ENCODE data around the gene ADCY5.

Gene ADCY5

GRCh38 chr3:123385981-123386380 lies 62.9 kb downstream of the ADCY5 start:
- WGBS, 2 donors (ENCODE audit: extremely low coverage in 2 of 2, insufficient read length in 2 of 2, insufficient replicate concordance in 1 of 2): no CpG with 5 or more reads among the region's 8 CpGs
- no peak overlapping the region for H3K23ac ChIP-seq (ENCODE audit: low read depth, low read length, poor library complexity)
- no peak overlapping the region for H2BK120ac ChIP-seq (ENCODE audit: low read depth, low read length)
- no peak overlapping the region for H4K8ac ChIP-seq (ENCODE audit: low read depth, low read length)
- H4K91ac ChIP-seq (ENCODE audit: low read depth, low read length, poor library complexity): no peak overlapping the region
- no peak overlapping the region for H2BK12ac ChIP-seq (ENCODE audit: low read length)
- no peak overlapping the region for H3K4me3 ChIP-seq (ENCODE audit: low read length in 2 of 2)
- no peaks in the 10 kb centered on the region for H3K79me1 ChIP-seq (ENCODE audit: low read depth, low read length)
- H2AFZ ChIP-seq (ENCODE audit: low read length): no peak overlapping the region
- no peaks in the 10 kb centered on the region for H3K9me3 ChIP-seq (replicated peaks in 1 of 2; ENCODE audit: control insufficient read depth in 2 of 2, insufficient read depth in 1 of 2, low read depth in 1 of 2, low read length in 2 of 2)
- H3K9ac ChIP-seq (ENCODE audit: low read depth, low read length, poor library complexity): no peak overlapping the region
- no peak overlapping the region for H3K27ac ChIP-seq (replicated peaks; ENCODE audit: low read length)
- no peak overlapping the region for H3K4ac ChIP-seq (ENCODE audit: low read length)
- peaks cover 6 to 11% of the 10 kb centered on the region in 2 donors for H3K4me1 ChIP-seq (ENCODE audit: control insufficient read depth in 2 of 2, insufficient read depth in 1 of 2, low read depth in 1 of 2, low read length in 2 of 2)
- H2BK5ac ChIP-seq (ENCODE audit: low read length): no peak overlapping the region
- no peak overlapping the region for H2AK5ac ChIP-seq (ENCODE audit: low read depth, low read length)
- no peak for DNase-seq (ENCODE audit: low spot score)
- peaks cover 0 to 18% (median 0%) of the 10 kb centered on the region in 3 experiments for H3K27me3 ChIP-seq (ENCODE audit: control insufficient read depth in 3 of 3, insufficient read depth in 3 of 3, low read depth in 1 of 3, low read length in 3 of 3)
- no peak overlapping the region for H3K14ac ChIP-seq (ENCODE audit: low read length)
- H3K36me3 ChIP-seq (replicated peaks in 1 of 2; ENCODE audit: control insufficient read depth in 2 of 2, insufficient read depth in 2 of 2, low read length in 2 of 2): no peaks in the 10 kb centered on the region
- no peak overlapping the region for H3K4me2 ChIP-seq (ENCODE audit: insufficient read depth, low read length, poor library complexity, severe bottlenecking)
- H2BK15ac ChIP-seq (ENCODE audit: low read length): peak overlapping the region; percentile 47
- peak overlapping the region; percentile 49 for H3K18ac ChIP-seq (ENCODE audit: low read length)

GRCh38 chr3:123385499-123385898 lies 63.4 kb downstream of the ADCY5 start:
- H3K18ac ChIP-seq (ENCODE audit: low read length): no peak overlapping the region
- no peak overlapping the region for H2BK5ac ChIP-seq (ENCODE audit: low read length)
- H2BK12ac ChIP-seq (ENCODE audit: low read length): no peak overlapping the region
- H3K14ac ChIP-seq (ENCODE audit: low read length): no peak overlapping the region
- no peak overlapping the region for H3K4me2 ChIP-seq (ENCODE audit: insufficient read depth, low read length, poor library complexity, severe bottlenecking)
- no peak overlapping the region for H4K8ac ChIP-seq (ENCODE audit: low read depth, low read length)
- H3K23ac ChIP-seq (ENCODE audit: low read depth, low read length, poor library complexity): no peak overlapping the region
- no peak for DNase-seq (ENCODE audit: low spot score)
- H3K9me3 ChIP-seq (replicated peaks in 1 of 2; ENCODE audit: control insufficient read depth in 2 of 2, insufficient read depth in 1 of 2, low read depth in 1 of 2, low read length in 2 of 2): no peaks in the 10 kb centered on the region
- H3K4me3 ChIP-seq (ENCODE audit: low read length in 2 of 2): no peak overlapping the region
- H3K36me3 ChIP-seq (replicated peaks in 1 of 2; ENCODE audit: control insufficient read depth in 2 of 2, insufficient read depth in 2 of 2, low read length in 2 of 2): no peaks in the 10 kb centered on the region
- WGBS, 2 donors (ENCODE audit: extremely low coverage in 2 of 2, insufficient read length in 2 of 2, insufficient replicate concordance in 1 of 2): no CpG with 5 or more reads among the region's 4 CpGs
- H3K9ac ChIP-seq (ENCODE audit: low read depth, low read length, poor library complexity): no peak overlapping the region
- H2AK5ac ChIP-seq (ENCODE audit: low read depth, low read length): no peak overlapping the region
- no peak overlapping the region for H2AFZ ChIP-seq (ENCODE audit: low read length)
- H3K27me3 ChIP-seq (ENCODE audit: control insufficient read depth in 3 of 3, insufficient read depth in 3 of 3, low read depth in 1 of 3, low read length in 3 of 3): peaks cover 0 to 17% (median 0%) of the 10 kb centered on the region in 3 experiments
- no peak overlapping the region for H3K27ac ChIP-seq (replicated peaks; ENCODE audit: low read length)
- no peak overlapping the region for H2BK120ac ChIP-seq (ENCODE audit: low read depth, low read length)
- H4K91ac ChIP-seq (ENCODE audit: low read depth, low read length, poor library complexity): no peak overlapping the region
- no peak overlapping the region for H2BK15ac ChIP-seq (ENCODE audit: low read length)
- H3K4me1 ChIP-seq (ENCODE audit: control insufficient read depth in 2 of 2, insufficient read depth in 1 of 2, low read depth in 1 of 2, low read length in 2 of 2): peaks cover 6 to 11% of the 10 kb centered on the region in 2 donors
- H3K4ac ChIP-seq (ENCODE audit: low read length): no peak overlapping the region
- H3K79me1 ChIP-seq (ENCODE audit: low read depth, low read length): no peaks in the 10 kb centered on the region

- Histone ChIP-seq H3K27ac (replicated peaks; ENCODE audit: low read length) (no peak overlapping the region), H3K27me3 (ENCODE audit: control insufficient read depth in 3 of 3, insufficient read depth in 3 of 3, low read depth in 1 of 3, low read length in 3 of 3) (peaks cover 0 to 18% (median 0%) of the 10 kb centered on the region in 3 experiments), H3K14ac (ENCODE audit: low read length) (peak overlapping the region; percentile 59), H2BK5ac (ENCODE audit: low read length) (no peak overlapping the region), H3K4me1 (ENCODE audit: control insufficient read depth in 2 of 2, insufficient read depth in 1 of 2, low read depth in 1 of 2, low read length in 2 of 2) (peaks cover 6 to 11% of the 10 kb centered on the region in 2 donors), H2BK12ac (ENCODE audit: low read length) (no peak overlapping the region), H3K18ac (ENCODE audit: low read length) (no peak overlapping the region), H3K9ac (ENCODE audit: low read depth, low read length, poor library complexity) (no peak overlapping the region), H2AFZ (ENCODE audit: low read length) (no peak overlapping the region), H3K79me1 (ENCODE audit: low read depth, low read length) (no peaks in the 10 kb centered on the region), H2AK5ac (ENCODE audit: low read depth, low read length) (no peak overlapping the region), H3K4me3 (ENCODE audit: low read length in 2 of 2) (no peak overlapping the region), H2BK15ac (ENCODE audit: low read length) (no peak overlapping the region), H2BK120ac (ENCODE audit: low read depth, low read length) (no peak overlapping the region), H3K9me3 (replicated peaks in 1 of 2; ENCODE audit: control insufficient read depth in 2 of 2, insufficient read depth in 1 of 2, low read depth in 1 of 2, low read length in 2 of 2) (no peaks in the 10 kb centered on the region), H4K91ac (ENCODE audit: low read depth, low read length, poor library complexity) (no peak overlapping the region), H4K8ac (ENCODE audit: low read depth, low read length) (no peak overlapping the region), H3K36me3 (replicated peaks in 1 of 2; ENCODE audit: control insufficient read depth in 2 of 2, insufficient read depth in 2 of 2, low read length in 2 of 2) (no peaks in the 10 kb centered on the region), H3K4me2 (ENCODE audit: insufficient read depth, low read length, poor library complexity, severe bottlenecking) (no peak overlapping the region), H3K23ac (ENCODE audit: low read depth, low read length, poor library complexity) (no peak overlapping the region), H3K4ac (ENCODE audit: low read length) (no peak overlapping the region)
- no peak for DNase-seq (ENCODE audit: low spot score)
- WGBS, 2 donors (ENCODE audit: extremely low coverage in 2 of 2, insufficient read length in 2 of 2, insufficient replicate concordance in 1 of 2): no CpG with 5 or more reads among the region's 9 CpGs
These were observed 63.9 kb downstream of the ADCY5 start for GRCh38 chr3:123385001-123385401.

GRCh38 chr3:123384256-123384655 lies 64.6 kb downstream of the ADCY5 start:
- no peak overlapping the region for H2BK120ac ChIP-seq (ENCODE audit: low read depth, low read length)
- H2BK12ac ChIP-seq (ENCODE audit: low read length): no peak overlapping the region
- no peak overlapping the region for H4K8ac ChIP-seq (ENCODE audit: low read depth, low read length)
- no peak overlapping the region for H2BK15ac ChIP-seq (ENCODE audit: low read length)
- H3K4ac ChIP-seq (ENCODE audit: low read length): no peak overlapping the region
- H3K27ac ChIP-seq (replicated peaks; ENCODE audit: low read length): no peak overlapping the region
- H3K27me3 ChIP-seq (ENCODE audit: control insufficient read depth in 3 of 3, insufficient read depth in 3 of 3, low read depth in 1 of 3, low read length in 3 of 3): peaks cover 0 to 15% (median 0%) of the 10 kb centered on the region in 3 experiments
- no peak overlapping the region for H4K91ac ChIP-seq (ENCODE audit: low read depth, low read length, poor library complexity)
- H3K4me1 ChIP-seq (ENCODE audit: control insufficient read depth in 2 of 2, insufficient read depth in 1 of 2, low read depth in 1 of 2, low read length in 2 of 2): peaks cover 6 to 10% of the 10 kb centered on the region in 2 donors
- H3K4me3 ChIP-seq (ENCODE audit: low read length in 2 of 2): no peak overlapping the region
- H3K9me3 ChIP-seq (replicated peaks in 1 of 2; ENCODE audit: control insufficient read depth in 2 of 2, insufficient read depth in 1 of 2, low read depth in 1 of 2, low read length in 2 of 2): no peaks in the 10 kb centered on the region
- H2AFZ ChIP-seq (ENCODE audit: low read length): no peak overlapping the region
- H2AK5ac ChIP-seq (ENCODE audit: low read depth, low read length): no peak overlapping the region
- H3K14ac ChIP-seq (ENCODE audit: low read length): no peak overlapping the region
- DNase-seq (ENCODE audit: low spot score): no peak
- no peak overlapping the region for H2BK5ac ChIP-seq (ENCODE audit: low read length)
- H3K18ac ChIP-seq (ENCODE audit: low read length): no peak overlapping the region
- no peaks in the 10 kb centered on the region for H3K36me3 ChIP-seq (replicated peaks in 1 of 2; ENCODE audit: control insufficient read depth in 2 of 2, insufficient read depth in 2 of 2, low read length in 2 of 2)
- no peak overlapping the region for H3K23ac ChIP-seq (ENCODE audit: low read depth, low read length, poor library complexity)
- WGBS, 2 donors (ENCODE audit: extremely low coverage in 2 of 2, insufficient read length in 2 of 2, insufficient replicate concordance in 1 of 2): no CpG with 5 or more reads among the region's 8 CpGs
- H3K79me1 ChIP-seq (ENCODE audit: low read depth, low read length): no peaks in the 10 kb centered on the region
- no peak overlapping the region for H3K4me2 ChIP-seq (ENCODE audit: insufficient read depth, low read length, poor library complexity, severe bottlenecking)
- H3K9ac ChIP-seq (ENCODE audit: low read depth, low read length, poor library complexity): no peak overlapping the region

All from neuronal stem cell (in vitro differentiated cells).